TTC549 (cell line): Measurements from ENCODE around the gene RBFA.

Source experiments
- FAIRE-seq: peaks from 2 replicates; lab custom pipeline; 2012; peaks lifted over from hg19 to GRCh38; lab: Jason Lieb, UNC

The RBFA gene

GRCh38 chr18:80075940-80076339, 41.7 kb downstream of the RBFA start:
- FAIRE-seq = no peak

- FAIRE-seq = no peak
These were observed 42.1 kb downstream of the RBFA start for GRCh38 chr18:80076379-80076778.

- FAIRE-seq = no peak
These were observed 43.6 kb downstream of the RBFA start for GRCh38 chr18:80077873-80078272.
